RPMI7951 (cell line): ENCODE data around the gene SEMA6A. TPM values are rescaled to one million over a fixed set of nuclear protein-coding genes. Genes with fewer than 3 reads are reported as not detected.

Experiments used
- DNase-seq: peaks from one replicate; pipeline ENCODE4 v3.0.0-alpha.2; 2012; ENCODE audit warnings: low read depth
- total RNA-seq: library from RNA; depleted of rRNA; stranded (reverse); fragments of >200 nt; shearing (Covaris generic); gene quantifications from 2 replicates; pipeline ENCODE4 v1.2.3, GENCODE V29; 2014

SEMA6A gene
- total RNA-seq, 1 experiment from 2014 or later, result 0.12 TPM

GRCh38 chr5:116440457-116441001 lies 134.1 kb downstream of the SEMA6A start:
- DNase-seq, result no peak

- no peak for DNase-seq
These were observed 134.7 kb downstream of the SEMA6A start for GRCh38 chr5:116439905-116440304.

GRCh38 chr5:116438979-116439554 lies 135.6 kb downstream of the SEMA6A start:
- no peak for DNase-seq

GRCh38 chr5:116437922-116438578 lies 136.6 kb downstream of the SEMA6A start:
- DNase-seq, result no peak

- no peak for DNase-seq
These were observed 137.3 kb downstream of the SEMA6A start for GRCh38 chr5:116437351-116437705.

- no peak for DNase-seq
These were observed 137.8 kb downstream of the SEMA6A start for GRCh38 chr5:116436674-116437350.

GRCh38 chr5:116428966-116429365 lies 145.7 kb downstream of the SEMA6A start:
- no peak for DNase-seq

- DNase-seq, result no peak
These were observed 146.2 kb downstream of the SEMA6A start for GRCh38 chr5:116428413-116428812.

GRCh38 chr5:116424951-116425350 lies 149.7 kb downstream of the SEMA6A start:
- no peak for DNase-seq

GRCh38 chr5:116424258-116424615 lies 150.4 kb downstream of the SEMA6A start:
- no peak for DNase-seq

- DNase-seq, result no peak
These were observed 150.9 kb downstream of the SEMA6A start for GRCh38 chr5:116423587-116424257.

- no peak for DNase-seq
These were observed 151.5 kb downstream of the SEMA6A start for GRCh38 chr5:116423141-116423540.

- no peak for DNase-seq
These were observed 153.5 kb downstream of the SEMA6A start for GRCh38 chr5:116421080-116421629.

GRCh38 chr5:116420540-116420939 lies 154.1 kb downstream of the SEMA6A start:
- no peak for DNase-seq

- DNase-seq, result no peak
These were observed 155.4 kb downstream of the SEMA6A start for GRCh38 chr5:116419258-116419657.

GRCh38 chr5:116418774-116419173 lies 155.8 kb downstream of the SEMA6A start:
- no peak for DNase-seq

GRCh38 chr5:116418016-116418415 lies 156.6 kb downstream of the SEMA6A start:
- no peak for DNase-seq

GRCh38 chr5:116415989-116416388 lies 158.6 kb downstream of the SEMA6A start:
- no peak for DNase-seq

- no peak for DNase-seq
These were observed 159.4 kb downstream of the SEMA6A start for GRCh38 chr5:116415182-116415581.

- DNase-seq, result no peak
These were observed 163.5 kb downstream of the SEMA6A start for GRCh38 chr5:116411101-116411571.

GRCh38 chr5:116410336-116410890 lies 164.2 kb downstream of the SEMA6A start:
- no peak for DNase-seq
